HL-60 (cell line): ENCODE data around the gene LRRC58.
"Not testable (repeated sequence)": the region's sequence is repeated elsewhere in the genome, so short reads cannot be mapped to it uniquely, and the experiment has no call there.

Experiments used
- DNase-seq, 2 experiments: peaks; one replicate each; pipeline ENCODE4 v3.0.0-alpha.2; 2010 to 2020; ENCODE audit warnings: low read depth in 1 of 2, low spot score in 1 of 2
- H3K27ac ChIP-seq: fragments of 250-450 bp; sonication (Bioruptor Pico); replicated peaks from 2 replicates; pipeline ENCODE4 v1.5.1; 2020; ENCODE audit warnings: mild to moderate bottlenecking, moderate library complexity
- H3K27me3 ChIP-seq: fragments of 250-450 bp; sonication (Bioruptor Pico); 2 replicates; pipeline ENCODE4 v1.5.1; 2021; ENCODE audit warnings: mild to moderate bottlenecking, moderate library complexity; ENCODE audit not compliant: insufficient read depth, poor library complexity, severe bottlenecking
- H3K4me3 ChIP-seq: replicated peaks from 2 replicates; pipeline ENCODE4 v1.5.1; 2011; ENCODE audit warnings: mild to moderate bottlenecking, control low read depth, low read length; ENCODE audit not compliant: insufficient read depth
- GABPA ChIP-seq: IDR thresholded peaks from 2 replicates; pipeline ENCODE4 v1.6.1; 2012; ENCODE audit warnings: low read depth
- POLR2AphosphoS5 ChIP-seq: IDR thresholded peaks from 2 replicates; pipeline ENCODE4 v1.6.1; 2012; ENCODE audit warnings: low read depth
- SPI1 ChIP-seq: IDR thresholded peaks from 2 replicates; pipeline ENCODE4 v1.6.1; 2012; ENCODE audit warnings: low read depth, mild to moderate bottlenecking, borderline replicate concordance
- TF ChIP-seq, protein P1 (sequence below): IDR thresholded peaks from one replicate; pipeline ENCODE4 v1.5.1; 2011; ENCODE audit warnings: low read length, control low read depth, inconsistent platforms; ENCODE audit not compliant: insufficient read depth
- TF ChIP-seq, protein P2 (sequence below): IDR thresholded peaks from 2 replicates; pipeline ENCODE4 v1.6.1; 2012; ENCODE audit warnings: low read depth; ENCODE audit not compliant: insufficient replicate concordance

The LRRC58 gene

DNA sequence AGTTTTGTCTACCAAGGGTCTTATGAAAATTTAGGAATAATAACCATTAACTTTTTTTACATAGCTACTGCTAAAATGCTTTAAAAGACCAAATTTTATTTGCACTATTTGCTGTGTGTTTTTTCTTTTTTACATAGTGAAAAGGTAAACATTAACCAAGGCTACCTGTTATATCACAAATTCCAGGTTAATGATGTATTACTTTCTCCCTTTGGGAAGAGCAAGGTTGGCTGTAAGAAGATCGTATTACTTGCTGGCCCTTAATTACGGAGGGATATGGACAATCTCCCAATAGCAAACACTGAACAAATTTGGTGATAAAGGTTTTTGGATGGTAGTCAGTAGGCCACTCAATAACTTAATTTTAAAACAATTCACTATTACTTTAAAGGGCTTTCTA lies 22.4 kb downstream of the LRRC58 start:
- H3K27me3 ChIP-seq: no peaks in the 10 kb centered on the region
- DNase-seq: no peak
- no peak overlapping the region for H3K27ac ChIP-seq
- H3K4me3 ChIP-seq: no peak overlapping the region
- TF ChIP-seq, protein P1, sequence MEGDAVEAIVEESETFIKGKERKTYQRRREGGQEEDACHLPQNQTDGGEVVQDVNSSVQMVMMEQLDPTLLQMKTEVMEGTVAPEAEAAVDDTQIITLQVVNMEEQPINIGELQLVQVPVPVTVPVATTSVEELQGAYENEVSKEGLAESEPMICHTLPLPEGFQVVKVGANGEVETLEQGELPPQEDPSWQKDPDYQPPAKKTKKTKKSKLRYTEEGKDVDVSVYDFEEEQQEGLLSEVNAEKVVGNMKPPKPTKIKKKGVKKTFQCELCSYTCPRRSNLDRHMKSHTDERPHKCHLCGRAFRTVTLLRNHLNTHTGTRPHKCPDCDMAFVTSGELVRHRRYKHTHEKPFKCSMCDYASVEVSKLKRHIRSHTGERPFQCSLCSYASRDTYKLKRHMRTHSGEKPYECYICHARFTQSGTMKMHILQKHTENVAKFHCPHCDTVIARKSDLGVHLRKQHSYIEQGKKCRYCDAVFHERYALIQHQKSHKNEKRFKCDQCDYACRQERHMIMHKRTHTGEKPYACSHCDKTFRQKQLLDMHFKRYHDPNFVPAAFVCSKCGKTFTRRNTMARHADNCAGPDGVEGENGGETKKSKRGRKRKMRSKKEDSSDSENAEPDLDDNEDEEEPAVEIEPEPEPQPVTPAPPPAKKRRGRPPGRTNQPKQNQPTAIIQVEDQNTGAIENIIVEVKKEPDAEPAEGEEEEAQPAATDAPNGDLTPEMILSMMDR: no peak
- TF ChIP-seq SPI1: no peak
- TF ChIP-seq GABPA: no peak
- TF ChIP-seq POLR2AphosphoS5: no peak
- TF ChIP-seq, protein P2, sequence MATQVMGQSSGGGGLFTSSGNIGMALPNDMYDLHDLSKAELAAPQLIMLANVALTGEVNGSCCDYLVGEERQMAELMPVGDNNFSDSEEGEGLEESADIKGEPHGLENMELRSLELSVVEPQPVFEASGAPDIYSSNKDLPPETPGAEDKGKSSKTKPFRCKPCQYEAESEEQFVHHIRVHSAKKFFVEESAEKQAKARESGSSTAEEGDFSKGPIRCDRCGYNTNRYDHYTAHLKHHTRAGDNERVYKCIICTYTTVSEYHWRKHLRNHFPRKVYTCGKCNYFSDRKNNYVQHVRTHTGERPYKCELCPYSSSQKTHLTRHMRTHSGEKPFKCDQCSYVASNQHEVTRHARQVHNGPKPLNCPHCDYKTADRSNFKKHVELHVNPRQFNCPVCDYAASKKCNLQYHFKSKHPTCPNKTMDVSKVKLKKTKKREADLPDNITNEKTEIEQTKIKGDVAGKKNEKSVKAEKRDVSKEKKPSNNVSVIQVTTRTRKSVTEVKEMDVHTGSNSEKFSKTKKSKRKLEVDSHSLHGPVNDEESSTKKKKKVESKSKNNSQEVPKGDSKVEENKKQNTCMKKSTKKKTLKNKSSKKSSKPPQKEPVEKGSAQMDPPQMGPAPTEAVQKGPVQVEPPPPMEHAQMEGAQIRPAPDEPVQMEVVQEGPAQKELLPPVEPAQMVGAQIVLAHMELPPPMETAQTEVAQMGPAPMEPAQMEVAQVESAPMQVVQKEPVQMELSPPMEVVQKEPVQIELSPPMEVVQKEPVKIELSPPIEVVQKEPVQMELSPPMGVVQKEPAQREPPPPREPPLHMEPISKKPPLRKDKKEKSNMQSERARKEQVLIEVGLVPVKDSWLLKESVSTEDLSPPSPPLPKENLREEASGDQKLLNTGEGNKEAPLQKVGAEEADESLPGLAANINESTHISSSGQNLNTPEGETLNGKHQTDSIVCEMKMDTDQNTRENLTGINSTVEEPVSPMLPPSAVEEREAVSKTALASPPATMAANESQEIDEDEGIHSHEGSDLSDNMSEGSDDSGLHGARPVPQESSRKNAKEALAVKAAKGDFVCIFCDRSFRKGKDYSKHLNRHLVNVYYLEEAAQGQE: no peak

GRCh38 chr3:120324190-120324589 lies 25.0 kb downstream of the LRRC58 start:
- DNase-seq: no peak
- H3K27ac ChIP-seq: no peak overlapping the region
- TF ChIP-seq, protein P1: no peak
- TF ChIP-seq, protein P2: no peak
- TF ChIP-seq POLR2AphosphoS5 (no peak), GABPA (no peak), SPI1 (no peak)
- H3K27me3 ChIP-seq: no peaks in the 10 kb centered on the region
- no peak overlapping the region for H3K4me3 ChIP-seq

GRCh38 chr3:120323761-120324160 lies 25.4 kb downstream of the LRRC58 start:
- not testable (repeated sequence) for H3K27me3 ChIP-seq, H3K4me3 ChIP-seq, DNase-seq, H3K27ac ChIP-seq

DNA sequence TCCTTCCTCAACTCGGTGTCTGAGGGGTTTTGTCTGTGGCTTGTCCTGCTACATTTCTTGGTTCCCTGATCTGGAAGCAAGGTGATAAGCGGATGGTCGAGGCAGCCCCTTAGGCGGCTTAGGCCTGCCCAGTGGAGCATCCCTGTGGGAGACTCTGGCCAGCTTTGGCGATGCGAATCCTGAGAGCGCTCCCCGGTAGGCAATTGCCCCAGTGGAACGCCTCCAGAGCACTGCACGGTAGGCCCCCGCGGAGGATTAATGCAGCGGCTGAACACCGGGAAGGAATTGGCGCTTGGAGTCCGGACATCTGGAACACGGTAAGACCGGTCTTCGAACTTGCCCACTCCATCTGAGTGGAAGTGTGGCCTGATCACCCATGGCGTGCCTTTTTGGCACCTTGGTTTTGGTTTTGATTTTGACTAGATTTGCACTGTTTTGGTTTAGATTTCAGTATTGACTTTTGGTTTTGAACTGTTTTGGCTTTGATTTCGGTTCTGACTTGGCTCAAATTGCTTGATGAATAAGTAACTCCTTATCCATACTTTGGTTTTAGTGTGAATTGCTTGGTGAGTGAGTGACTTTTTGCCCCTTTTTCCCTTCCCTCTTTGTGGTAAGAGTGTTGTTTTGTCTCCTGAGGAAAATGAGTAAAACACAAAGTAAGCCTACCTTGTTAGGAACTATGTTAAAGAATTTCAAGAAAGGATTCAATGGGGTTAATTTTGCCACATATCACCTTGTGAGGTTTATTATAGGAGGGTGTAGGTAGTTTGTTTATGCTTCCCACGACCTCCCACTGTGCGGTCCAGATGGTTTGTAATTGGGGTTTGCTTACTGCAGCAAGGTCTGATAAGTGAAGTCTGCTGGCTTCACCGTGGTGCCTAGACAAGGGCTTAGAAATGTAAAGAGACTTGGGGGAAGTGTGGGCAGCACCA lies 37.0 kb downstream of the LRRC58 start:
- H3K4me3 ChIP-seq: no peak overlapping the region
- TF ChIP-seq, protein P1: no peak
- TF ChIP-seq, protein P2: no peak
- TF ChIP-seq POLR2AphosphoS5 (no peak), GABPA (no peak), SPI1 (no peak)
- DNase-seq: no peak
- H3K27me3 ChIP-seq: no peaks in the 10 kb centered on the region
- no peak overlapping the region for H3K27ac ChIP-seq
